PFSK-1 (cell line): Measurements from ENCODE around the gene AHCYL1.

Experiments
- FOXP2 ChIP-seq: optimal IDR thresholded peaks from 2 replicates; pipeline ENCODE3; 2011; ENCODE audit warnings: borderline replicate concordance, control low read depth, inconsistent platforms; ENCODE audit not compliant: insufficient read depth; ENCODE audit errors: extremely low read length, extremely low read depth
- POLR2AphosphoS5 ChIP-seq: IDR thresholded peaks from 2 replicates; pipeline ENCODE4 v1.6.1; 2012; ENCODE audit warnings: low read depth, mild to moderate bottlenecking, control low read depth, low read length, moderate library complexity
- REST ChIP-seq, 2 experiments: IDR thresholded peaks; 2 replicates each; pipeline versions ENCODE4 v1.6.1 to v1.8.0; 2011 to 2012; ENCODE audit warnings: low read depth in 2 of 2, low read length in 2 of 2, control low read depth in 1 of 2, inconsistent platforms in 1 of 2, mild to moderate bottlenecking in 1 of 2, moderate library complexity in 1 of 2; ENCODE audit not compliant: insufficient read depth in 1 of 2
- SIN3A ChIP-seq: IDR thresholded peaks from 2 replicates; pipeline ENCODE4 v1.6.1; 2012; ENCODE audit warnings: mild to moderate bottlenecking, low read length, moderate library complexity, borderline replicate concordance; ENCODE audit not compliant: insufficient read depth
- TAF1 ChIP-seq: IDR thresholded peaks from 2 replicates; pipeline ENCODE4 v1.6.1; 2012; ENCODE audit warnings: low read length, control low read depth, borderline replicate concordance; ENCODE audit not compliant: insufficient read depth

Gene AHCYL1

GRCh38 chr1:109994654-109995053 is 10.1 kb downstream of the AHCYL1 start:
- no peak for TF ChIP-seq POLR2AphosphoS5
- no peak for TF ChIP-seq SIN3A
- TF ChIP-seq FOXP2: no peak
- TF ChIP-seq REST (IDR thresholded peaks at IDR 0.05; ENCODE audit: insufficient read depth in 1 of 2, low read depth in 2 of 2, low read length in 2 of 2): no peak
- TF ChIP-seq TAF1: no peak

- no peak for TF ChIP-seq POLR2AphosphoS5
- no peak for TF ChIP-seq SIN3A
- no peak for TF ChIP-seq TAF1
- TF ChIP-seq FOXP2: no peak
- no peak for TF ChIP-seq REST (IDR thresholded peaks at IDR 0.05; ENCODE audit: insufficient read depth in 1 of 2, low read depth in 2 of 2, low read length in 2 of 2)
Measured at GRCh38 chr1:109995536-109995935, 11.0 kb downstream of the AHCYL1 start.

GRCh38 chr1:109996476-109996875 is 11.9 kb downstream of the AHCYL1 start:
- TF ChIP-seq TAF1: no peak
- no peak for TF ChIP-seq FOXP2
- TF ChIP-seq SIN3A: no peak
- TF ChIP-seq POLR2AphosphoS5: no peak
- no peak for TF ChIP-seq REST (IDR thresholded peaks at IDR 0.05; ENCODE audit: insufficient read depth in 1 of 2, low read depth in 2 of 2, low read length in 2 of 2)

GRCh38 chr1:109997204-109997866 is 12.8 kb downstream of the AHCYL1 start:
- TF ChIP-seq REST (IDR thresholded peaks at IDR 0.05; ENCODE audit: insufficient read depth in 1 of 2, low read depth in 2 of 2, low read length in 2 of 2): no peak
- TF ChIP-seq FOXP2: no peak
- no peak for TF ChIP-seq SIN3A
- no peak for TF ChIP-seq TAF1
- no peak for TF ChIP-seq POLR2AphosphoS5

- TF ChIP-seq REST (IDR thresholded peaks at IDR 0.05; ENCODE audit: insufficient read depth in 1 of 2, low read depth in 2 of 2, low read length in 2 of 2): no peak
- TF ChIP-seq FOXP2: no peak
- TF ChIP-seq SIN3A: no peak
- TF ChIP-seq TAF1: no peak
- TF ChIP-seq POLR2AphosphoS5: no peak
Measured at GRCh38 chr1:109997867-109998229, 13.3 kb downstream of the AHCYL1 start.
